Astrocyte (in vitro differentiated cells and primary cell): ENCODE measurements around the gene EMP2.

Experiments
- EZH2 ChIP-seq: IDR thresholded peaks from 2 replicates; pipeline ENCODE4 v1.6.1; 2012; ENCODE audit warnings: mild to moderate bottlenecking, low read length, inconsistent platforms; ENCODE audit not compliant: insufficient read depth
- TF ChIP-seq, protein P1 (sequence below): IDR thresholded peaks from 2 replicates; pipeline ENCODE4 v1.5.1; 2011; ENCODE audit warnings: low read depth, mild to moderate bottlenecking, inconsistent platforms, low read length, moderate library complexity; ENCODE audit not compliant: insufficient read depth

DNA sequence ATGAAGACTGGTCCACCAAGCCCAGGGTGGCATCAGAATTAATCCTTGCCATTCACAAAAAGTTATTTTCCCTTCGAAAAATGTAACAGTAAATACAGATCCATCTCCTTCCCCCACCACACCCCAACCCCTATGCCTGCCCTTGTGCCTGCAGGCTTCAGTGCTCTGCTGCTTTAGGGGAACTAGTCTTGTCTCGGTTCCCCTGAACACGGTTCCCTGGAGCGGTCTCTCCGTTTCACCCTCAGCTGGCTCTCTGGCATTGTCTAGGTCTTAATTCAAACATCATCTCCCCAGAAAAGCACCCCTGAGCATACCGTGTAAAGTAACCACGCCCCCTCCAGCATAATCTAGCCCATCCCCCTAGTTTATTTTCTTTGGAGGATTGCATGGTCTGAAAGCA is 25.8 kb downstream of the EMP2 start:
- TF ChIP-seq, protein P1, sequence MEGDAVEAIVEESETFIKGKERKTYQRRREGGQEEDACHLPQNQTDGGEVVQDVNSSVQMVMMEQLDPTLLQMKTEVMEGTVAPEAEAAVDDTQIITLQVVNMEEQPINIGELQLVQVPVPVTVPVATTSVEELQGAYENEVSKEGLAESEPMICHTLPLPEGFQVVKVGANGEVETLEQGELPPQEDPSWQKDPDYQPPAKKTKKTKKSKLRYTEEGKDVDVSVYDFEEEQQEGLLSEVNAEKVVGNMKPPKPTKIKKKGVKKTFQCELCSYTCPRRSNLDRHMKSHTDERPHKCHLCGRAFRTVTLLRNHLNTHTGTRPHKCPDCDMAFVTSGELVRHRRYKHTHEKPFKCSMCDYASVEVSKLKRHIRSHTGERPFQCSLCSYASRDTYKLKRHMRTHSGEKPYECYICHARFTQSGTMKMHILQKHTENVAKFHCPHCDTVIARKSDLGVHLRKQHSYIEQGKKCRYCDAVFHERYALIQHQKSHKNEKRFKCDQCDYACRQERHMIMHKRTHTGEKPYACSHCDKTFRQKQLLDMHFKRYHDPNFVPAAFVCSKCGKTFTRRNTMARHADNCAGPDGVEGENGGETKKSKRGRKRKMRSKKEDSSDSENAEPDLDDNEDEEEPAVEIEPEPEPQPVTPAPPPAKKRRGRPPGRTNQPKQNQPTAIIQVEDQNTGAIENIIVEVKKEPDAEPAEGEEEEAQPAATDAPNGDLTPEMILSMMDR: no peak
- TF ChIP-seq EZH2: no peak
